NCI-H1694 treated with DMSO at 0.1 percent for 48 hours (cell line): ENCODE measurements around the gene NUDT8.
"Not testable (repeated sequence)": the region's sequence is repeated elsewhere in the genome, so short reads cannot be mapped to it uniquely, and the experiment has no call there.

Experiments used
- DNase-seq: peaks from one replicate; lab custom pipeline; 2025; lab: John Stamatoyannopoulos, UW

NUDT8 gene

DNA sequence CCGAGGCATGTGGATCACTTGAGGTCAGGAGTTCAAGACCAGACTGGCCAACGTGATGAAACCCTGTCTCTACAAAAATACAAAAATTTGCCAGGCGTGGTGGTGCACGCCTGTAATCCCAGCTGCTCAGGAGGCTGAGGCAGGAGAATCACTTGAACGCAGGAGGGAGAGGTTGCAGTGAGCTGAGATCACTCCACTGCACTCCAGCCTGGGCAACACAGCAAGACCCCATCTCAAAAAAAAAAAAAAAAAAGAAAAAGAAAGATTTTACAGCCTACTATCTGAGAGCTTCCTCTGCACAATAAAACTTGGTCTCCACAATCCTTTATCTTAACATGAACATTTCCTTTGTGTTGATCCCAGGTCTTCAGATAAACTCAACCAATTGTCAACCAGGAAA, 31.0 kb upstream of the NUDT8 start:
- not testable (repeated sequence) for DNase-seq

DNA sequence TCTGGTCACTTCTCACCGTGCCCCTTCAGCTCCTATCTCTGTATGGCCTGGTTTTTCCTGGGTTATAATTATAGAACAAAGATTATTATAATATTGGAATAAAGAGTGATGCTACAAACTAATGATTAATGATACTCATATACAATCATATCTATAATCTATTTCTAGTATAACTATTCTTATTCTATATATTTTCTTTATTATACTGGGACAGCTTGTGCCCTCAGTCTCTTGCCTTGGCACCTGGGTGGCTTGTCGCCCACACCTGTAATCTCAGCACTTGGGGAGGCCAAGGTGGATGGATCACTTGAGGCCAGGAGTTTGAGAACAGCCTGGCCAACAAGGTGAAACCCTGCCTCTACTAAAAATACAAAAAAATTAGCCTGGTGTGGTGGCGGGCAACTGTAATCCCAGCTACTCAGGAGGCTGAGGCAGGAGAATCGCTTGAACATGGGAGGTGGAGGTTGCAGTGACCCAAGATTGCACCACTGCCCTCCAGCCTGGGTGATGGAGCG, 30.0 kb upstream of the NUDT8 start:
- not testable (repeated sequence) for DNase-seq

DNA sequence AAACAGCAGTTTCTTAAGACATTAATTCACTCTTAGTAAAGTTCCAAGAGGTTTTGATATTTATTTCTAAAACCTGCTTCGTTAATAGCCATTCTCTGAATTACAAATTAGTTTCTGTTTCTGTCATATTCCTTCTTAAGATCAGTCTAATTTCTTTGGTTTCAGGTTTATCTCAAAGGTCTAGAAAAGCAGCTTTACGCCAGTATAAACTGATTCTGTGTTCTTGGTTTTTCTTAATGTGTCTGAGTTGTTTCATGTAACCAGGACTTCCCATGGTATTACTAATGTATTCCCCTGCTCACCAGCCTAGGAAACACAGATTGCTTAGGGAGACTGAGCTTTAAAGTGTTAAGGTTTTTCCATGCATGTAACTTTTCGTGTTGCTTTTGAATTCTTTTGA, 27.6 kb upstream of the NUDT8 start:
- no peak for DNase-seq

DNA sequence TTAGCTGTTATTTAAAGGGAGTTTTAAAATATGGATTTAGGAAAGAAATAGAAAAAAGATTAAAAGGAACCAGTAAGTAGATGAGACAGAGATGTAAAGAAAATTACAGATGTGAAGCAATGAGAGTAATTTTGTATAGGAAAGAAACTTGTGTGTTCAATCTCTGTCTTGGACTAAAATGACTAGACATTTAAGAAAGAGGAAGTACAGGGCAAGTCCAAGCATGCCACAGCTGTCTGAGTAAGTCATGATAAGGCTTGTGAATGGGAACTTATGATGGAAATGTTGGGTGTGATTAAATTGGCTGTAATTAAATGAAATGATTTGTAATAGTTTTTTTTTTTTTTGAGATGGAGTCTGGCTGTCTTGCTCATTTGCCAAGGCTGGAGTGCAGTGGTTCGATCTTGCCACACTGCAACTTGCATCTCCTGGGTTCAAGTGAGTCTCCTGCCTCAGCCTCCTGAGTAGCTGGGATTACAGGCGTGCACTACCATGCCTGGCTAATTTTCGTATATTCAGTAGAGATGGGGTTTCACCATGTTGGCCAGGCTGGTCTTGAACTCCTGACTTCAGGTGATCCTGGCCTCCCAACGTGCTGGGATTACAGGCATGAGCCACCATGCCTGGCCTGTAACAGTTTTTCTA, 26.7 kb upstream of the NUDT8 start:
- DNase-seq: no peak

DNA sequence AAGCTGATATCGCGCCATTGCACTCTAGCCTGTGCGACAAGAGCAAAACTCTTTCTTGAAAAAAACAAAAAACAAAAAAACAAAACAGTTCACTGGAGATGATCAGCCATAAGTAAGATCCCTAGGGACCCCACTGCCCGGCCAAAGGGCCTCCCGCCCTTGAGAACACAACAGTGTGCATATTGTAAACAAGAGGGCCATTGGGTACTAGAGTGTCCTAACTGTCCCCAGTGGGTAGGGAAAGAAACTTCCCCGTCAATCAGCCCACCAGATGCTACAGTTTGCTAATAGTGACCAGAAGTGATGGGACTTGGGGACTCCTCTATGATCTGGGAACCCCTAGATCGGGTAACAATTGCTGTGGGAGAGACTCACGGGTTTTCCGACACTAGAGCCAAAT, 24.5 kb upstream of the NUDT8 start:
- DNase-seq: no peak

DNA sequence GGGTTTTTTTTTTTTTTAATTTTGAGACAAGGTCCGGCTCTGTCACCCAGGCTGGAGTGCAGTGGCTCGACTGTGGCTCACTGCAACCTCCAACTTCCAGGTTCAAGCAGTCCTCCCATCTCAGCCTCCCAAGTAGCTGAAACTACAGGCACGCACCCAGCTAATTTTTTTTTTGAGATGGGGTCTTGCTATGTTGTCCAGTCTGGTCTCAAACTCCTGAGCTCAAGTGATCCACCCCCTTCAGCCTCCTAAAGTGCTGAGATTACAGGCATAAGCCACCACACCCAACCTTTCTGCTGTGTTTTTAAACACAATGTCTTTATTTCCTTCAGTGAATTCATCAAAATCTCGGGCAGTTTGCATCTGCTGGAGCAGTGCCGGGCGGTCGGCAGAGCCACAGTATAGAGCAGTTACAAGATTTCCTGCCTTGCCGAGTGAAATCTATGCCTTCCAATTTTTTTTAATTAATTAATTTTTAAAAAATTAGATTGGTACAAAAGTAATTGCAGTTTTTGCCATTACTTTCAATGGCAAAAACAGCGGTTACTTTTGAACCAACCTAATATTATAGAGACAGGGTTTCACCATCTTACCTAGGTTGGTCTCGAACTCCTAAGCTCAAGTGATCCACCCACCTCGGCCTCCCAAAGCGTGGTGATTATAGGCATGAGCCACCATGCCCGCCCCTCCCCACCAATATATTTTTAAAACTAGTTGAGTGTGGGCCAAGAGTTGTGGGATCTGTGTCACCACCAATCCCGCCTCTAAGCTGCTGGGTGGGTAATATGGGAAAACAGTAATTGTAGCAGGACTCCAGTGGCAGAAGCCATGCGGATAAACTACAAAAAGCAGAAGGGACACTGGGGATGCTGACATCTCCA, 23.5 kb upstream of the NUDT8 start:
- DNase-seq: no peak

DNA sequence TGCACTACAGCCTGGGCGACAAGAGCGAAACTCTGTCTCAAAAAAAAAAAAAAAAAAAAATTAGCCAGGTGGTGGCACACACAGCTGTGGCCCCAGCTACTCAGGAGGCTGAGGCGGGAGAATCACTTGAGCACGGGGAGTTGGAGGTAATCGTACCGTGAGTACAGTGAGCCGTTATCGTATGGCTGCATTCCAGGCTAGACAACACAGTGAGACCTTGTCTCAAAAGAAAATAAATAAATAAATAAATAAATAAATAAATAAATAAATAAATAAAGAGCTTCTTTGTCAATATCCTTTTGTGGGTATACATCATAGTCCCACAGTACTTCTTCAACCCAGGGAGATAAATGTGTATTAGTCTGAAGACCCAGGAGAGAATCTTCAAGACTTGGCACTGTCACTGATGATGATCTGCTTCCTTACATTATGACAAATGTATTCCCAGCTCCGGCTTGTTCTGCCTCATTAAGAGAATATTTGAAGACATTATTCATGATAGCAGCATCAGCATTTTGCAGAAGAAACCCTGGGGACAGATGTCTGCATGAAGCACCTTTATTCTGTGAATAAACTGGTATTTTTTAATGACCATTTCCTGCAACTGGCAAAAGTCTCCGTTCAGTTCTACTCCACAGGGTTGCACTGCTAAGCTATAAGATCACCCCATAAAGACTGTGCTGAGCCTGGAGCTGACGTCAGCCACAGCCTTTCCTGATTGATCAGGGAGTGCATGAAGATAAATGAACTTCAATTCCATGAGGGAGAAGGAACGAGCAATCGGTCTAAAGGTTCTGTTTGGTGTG, 22.4 kb upstream of the NUDT8 start:
- DNase-seq: no peak

DNA sequence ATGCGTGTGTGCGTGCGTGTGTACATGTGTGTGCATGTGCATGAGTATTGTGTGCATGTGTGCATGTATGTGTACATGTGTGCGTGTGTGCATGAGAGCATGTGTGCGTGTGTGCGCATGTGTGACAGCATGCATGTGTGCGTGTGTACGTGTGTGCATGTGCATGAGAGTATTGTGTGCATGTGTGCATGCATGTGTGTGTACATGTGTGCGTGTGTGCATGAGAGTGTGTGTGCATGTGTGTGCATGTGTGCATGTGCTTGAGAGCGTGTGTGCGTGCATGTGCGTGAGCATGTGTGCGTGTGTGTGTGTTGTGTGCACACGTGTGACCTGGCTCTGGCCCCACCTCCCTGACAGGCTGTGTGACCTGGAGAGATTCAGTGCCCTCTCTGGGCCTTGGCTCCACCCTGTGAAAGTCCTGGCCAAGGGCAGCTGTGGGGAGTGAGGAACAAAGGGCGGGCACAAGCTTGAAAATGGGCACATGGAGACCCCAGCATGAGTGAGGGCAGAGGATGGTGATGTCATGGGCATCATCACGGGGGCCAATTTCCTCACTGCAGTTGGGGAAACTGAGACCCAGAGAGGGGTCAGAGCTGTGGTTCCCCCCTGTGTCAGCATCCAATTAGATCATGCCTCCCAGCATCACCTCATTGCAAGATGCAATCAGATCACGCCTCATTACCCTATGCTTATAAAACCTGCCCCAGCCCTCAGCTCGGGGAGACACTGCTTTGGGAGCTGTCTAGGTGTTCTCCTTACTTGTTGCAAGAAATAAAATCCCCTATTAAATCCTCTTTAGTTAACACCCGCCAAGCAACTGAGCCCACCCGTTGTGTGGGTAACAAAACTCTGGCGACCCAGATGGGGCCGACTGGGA, 20.1 kb upstream of the NUDT8 start:
- DNase-seq: no peak

DNA sequence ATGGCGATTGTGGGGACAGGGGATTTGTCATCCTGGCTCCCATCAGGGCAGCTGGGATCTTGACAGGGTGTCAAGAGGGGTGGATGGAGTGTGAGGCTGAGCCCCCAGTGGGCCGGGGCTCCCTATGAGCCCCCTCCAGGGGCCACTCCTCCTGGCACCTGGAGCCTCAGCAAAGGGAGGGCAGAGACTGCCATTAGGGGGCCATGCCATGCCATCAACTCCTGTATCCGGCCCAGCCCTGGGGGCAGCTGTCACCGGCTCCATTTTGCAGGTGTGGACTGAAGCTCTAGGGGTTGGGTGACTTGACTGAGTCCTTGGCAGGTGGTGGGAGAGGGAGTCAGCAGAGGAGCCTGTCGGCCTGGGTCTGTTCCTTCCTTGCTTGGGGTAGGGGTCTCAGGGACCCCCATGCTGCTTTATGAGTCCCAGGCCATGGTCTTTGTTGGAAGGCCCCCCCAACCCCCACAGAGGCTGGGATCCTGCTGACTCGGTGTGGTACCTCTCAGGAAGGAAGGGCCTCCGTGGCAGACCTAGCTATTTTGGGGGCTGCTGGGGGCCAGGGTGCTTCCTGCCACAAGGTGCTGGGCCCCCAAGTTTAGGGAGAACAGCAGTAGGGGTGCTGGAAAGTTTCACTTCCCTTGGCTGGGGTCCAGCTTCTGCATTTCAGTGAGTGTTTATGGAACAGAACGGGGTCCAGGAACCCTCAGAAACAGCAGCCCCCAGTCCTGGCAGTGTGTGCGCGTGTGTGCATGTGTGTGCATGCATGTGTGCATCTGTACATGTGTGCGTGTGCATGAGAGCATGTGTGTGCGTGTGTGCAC, 19.3 kb upstream of the NUDT8 start:
- DNase-seq: no peak

DNA sequence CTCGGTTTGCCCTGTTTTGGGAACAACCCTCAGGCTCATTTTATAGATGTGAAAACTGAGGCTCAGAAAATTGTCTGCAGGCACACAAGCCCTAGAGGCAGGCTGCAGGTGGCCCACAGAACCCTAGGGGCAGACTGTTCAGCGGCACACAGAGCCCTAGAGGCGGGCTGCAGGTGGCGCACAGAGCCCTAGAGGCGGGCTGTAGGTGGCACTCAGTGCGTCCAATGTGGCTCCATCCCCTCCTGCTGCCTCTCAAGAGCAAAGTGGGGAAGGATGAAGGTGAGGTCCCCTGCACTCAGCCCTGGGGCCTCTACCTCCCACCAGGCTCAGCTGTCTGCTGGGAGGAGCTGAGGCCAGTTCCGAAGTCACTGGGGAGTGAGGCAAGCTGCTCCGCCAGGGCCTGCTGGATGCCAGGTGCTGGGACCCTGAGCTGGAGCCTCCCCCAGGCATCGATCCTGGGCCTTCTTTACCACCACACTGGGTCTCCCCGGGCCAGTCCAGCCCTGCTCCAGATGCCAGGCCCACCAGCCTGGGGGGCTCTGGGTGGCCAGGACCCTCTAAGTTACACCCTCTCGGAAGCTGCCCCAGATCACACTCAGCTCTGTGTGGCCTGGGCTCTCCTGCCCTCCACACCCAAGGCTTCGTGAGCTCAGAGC, 18.5 kb upstream of the NUDT8 start:
- peak; percentile 28 for DNase-seq

DNA sequence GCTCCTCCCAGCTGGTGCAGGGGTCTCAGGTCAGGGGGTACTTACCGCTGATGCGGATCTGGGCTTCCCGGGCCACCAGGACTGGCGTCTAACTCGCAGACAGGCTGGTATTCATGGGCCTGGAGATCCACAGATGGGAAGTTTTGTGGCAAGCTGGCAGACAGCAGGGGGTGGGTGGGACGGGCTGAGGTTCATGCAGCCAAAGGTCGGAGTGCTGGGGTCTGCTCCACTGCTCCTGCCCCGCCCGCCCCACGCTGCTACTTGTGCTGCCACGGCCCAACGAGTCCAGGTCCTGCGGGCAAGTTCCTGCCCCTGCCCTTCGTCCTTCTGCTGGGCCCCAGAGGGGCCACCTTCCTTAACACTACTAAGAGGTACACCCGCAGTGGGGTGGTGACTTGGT, 17.7 kb upstream of the NUDT8 start:
- no peak for DNase-seq

DNA sequence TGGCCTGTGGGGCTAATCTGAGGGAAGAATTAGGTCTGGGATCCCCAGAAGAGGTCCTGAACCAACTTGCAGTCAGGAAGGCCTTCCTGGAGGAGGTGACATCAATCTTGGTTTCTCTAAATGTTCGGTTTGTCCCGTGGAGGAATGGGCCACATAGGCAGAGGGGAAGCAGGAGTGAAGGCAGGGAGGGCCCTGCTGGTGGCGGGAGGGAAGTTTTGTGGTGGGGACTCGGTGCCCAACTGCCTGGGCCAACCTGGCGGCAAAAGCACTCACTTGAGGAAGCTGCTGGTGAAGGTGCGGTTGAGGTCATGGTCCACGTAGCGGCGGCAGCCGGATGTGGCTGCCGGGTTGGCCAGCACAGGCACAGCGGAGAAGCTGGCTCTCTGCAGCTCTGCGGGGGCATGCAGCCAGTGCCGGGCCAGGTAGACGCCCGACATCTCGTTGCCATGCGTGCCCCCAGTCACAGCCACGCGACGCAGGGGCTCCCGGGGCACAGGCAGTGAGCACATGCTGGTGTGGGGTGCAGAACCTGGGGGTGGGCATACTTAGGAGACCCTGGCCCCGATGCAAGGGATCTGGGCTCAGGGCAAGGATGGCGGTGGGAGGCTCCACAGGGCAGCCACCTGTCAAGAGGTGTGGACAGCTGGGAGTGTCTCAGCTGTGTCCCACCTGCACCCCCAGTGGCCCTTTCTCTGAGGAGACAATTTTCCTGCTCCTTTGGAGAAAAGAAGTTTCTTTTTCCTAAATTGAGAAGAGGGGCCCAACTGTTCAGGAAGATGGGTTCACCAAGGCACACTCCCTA, 17.0 kb upstream of the NUDT8 start:
- no peak for DNase-seq

DNA sequence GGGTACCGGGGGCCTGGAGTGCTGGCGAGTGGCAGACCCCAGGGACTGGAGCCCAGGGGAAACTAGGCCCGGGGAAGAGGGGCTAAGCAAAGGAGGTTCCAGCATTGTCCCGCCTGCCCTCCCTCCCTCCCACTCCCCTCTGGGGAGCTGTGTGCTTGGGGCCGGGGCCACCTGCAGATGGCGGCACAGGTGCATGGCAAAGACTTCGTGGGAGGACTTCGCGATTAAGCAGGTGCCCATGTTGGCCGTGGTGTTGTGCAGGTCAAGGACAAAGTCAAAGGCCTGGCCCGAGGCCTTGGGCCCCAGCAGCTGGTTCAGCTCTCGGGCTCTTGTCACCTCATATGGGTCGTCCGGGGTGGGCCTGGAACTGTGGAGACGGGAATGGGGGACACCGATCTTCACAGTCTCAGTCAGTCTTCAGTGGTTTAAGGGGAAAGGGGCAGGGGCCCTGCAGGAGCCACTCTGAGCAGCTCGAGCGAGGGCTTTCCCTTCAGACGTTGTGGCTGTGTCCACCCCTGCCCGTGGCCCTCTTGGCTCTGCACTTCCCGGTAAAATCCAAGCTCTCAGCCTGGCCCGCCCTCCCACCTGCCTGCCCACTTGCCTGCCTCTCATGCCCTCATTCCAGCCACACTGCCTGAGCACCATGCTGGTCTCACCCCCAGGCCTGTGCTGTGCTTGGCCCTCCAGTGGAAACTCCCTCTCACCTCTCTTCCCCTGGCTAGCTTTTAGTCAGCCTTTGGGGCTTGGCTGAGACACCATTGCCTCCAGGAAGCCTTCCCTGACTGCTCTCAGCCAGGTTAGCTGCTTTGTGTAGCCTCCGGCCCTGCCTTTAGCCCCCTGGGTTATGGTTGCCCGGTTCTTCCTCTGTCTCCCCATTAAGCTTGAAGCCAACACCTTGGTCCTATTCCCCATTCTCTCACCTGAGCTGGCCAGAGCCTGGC, 16.1 kb upstream of the NUDT8 start:
- DNase-seq: no peak

DNA sequence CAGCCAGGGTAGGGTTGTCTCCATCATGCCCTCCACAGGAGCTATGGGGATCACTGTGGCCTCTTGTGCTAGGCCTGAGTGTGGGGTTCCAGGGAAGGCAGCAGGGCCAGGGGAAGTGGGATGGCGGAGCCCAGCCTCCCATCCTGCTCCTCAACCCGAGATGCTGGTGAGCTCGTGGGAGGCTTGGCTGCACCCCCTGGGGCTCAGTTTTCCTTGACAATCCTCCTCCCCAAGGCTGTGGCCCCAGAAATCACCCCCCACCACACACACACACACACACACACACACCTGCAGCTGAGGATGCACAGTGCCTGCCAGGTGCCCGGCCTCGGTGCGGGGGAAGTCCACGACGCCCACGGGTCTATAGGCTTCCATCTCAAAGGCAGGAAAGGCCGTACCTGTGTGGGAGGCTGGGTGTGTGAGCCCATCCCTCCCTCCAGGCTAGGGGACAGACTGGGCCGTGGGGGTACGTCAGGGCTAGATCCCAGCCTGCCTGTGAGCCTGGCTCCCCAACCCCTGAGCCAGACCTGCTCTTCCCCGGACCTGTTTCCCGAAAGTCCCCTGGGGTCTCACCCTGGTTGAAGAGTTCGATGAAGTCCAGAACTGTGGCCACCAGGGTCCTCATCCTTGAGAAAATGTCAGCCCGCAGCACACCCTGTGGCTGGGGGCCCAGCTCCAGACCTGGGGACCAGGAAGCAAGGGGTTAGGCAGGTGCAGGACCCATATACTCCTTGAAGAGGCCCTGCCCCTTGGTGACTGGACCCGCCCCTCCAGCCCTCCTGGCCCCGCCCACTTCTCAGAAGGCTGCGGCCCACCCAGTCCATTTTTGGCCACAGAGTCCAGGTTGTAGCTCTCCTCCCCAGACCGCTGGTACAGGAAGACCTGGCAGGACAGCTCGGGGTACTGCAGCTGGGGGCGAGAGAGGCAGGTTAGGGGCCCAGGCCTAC, 15.0 kb upstream of the NUDT8 start:
- DNase-seq: no peak

DNA sequence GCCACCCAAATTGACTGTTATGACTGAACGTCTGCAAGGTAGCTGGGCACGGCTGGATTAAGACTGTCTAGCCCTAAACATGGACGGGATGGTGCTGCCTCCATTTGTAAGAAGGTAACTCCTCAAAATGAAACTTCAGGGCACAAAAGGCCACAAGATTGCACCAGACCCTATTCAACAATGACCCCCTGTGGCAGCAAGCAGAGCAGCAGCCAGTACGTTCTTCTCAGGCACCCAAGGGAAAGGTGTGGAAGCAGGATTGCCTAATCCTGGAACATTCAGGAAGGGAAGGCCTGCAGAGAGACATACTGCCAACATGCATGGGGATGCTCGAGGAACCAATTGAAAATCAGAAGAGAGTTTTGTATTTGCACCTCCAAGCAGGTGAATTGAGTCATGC, 14.3 kb upstream of the NUDT8 start:
- DNase-seq: no peak

DNA sequence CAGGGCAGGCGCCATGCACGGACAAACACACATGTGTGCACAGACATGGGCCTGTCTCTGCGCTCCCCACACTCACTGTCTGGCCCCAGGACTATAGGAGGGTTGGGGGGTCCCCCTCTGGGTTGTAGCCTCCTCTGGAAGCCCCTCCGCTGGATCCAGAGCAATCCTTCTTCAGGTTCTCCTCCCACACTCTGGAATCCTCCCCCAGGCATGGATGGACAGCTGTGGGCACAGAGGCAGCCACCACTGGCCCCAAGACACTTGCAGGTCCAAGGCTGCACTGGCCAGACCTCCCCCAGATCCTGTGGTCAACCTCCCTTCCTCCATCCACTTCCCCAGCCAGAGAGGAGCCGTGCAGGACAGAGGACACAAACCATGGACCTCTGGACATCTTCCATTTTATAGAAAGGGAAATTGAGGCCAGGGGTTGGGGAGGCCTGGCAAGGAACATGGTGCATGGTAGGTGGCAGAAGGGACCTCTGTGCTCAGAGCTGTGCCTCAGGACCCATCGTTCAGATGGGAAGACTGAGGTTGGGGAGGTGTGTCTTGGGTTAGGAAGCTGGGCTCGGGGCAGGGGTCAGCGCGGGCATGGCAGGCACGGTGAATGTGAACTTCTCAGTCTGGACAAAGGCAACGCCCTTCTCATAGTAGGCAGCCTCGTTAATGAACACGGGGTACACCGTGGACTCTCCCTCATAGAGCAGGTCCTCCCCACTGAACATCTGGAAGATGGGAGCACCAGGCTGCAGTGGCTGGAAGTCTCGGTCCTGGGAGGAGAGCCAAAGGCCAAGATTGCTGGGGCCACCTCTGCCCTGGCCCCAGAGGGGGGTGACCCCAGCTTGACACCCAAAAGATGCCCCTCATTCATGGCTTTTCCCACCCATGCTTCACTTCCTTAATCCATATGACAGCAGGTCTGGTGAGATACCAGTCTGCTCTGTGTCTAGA, 12.7 kb upstream of the NUDT8 start:
- no peak for DNase-seq
